ENCODE data around the gene EXOC5. TPM values are rescaled to one million over a fixed set of nuclear protein-coding genes. Genes with fewer than 3 reads are reported as not detected.
"Not testable (repeated sequence)": the region's sequence is repeated elsewhere in the genome, so short reads cannot be mapped to it uniquely, and the experiment has no call there.

Gene EXOC5
- total RNA-seq, 4 donors from 2014 or later, result 54.9 to 81.6 (median 68.5) TPM

DNA sequence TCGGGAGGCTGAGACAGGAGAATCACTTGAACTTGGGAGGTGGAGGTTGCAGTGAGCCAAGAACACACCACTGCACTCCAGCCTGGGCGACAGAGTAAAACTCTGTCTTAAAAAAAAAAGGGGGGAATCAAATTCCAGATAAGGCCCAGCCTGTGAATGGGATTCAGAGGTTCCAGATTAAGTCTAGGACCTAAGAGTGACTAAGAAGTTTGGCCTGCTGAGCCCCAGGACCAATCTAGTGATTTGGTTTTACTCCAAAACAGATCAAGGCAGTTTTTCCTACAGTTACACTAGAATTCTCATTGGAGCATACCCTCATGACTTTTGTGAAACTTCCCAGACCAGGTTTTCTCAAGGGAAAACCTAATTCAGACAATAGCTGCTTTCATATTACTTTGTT, 22.8 kb downstream of the EXOC5 start:
- WGBS, 2 donors (ENCODE audit: low coverage in 1 of 2), result 94 to 100% methylated on average over 2 of the region's 2 CpGs
- Histone ChIP-seq H3K4me1 (peaks cover 0 to 17% (median 3%) of the 10 kb centered on the region in 3 donors), H3K36me3 (peaks cover 0 to 27% of the 10 kb centered on the region in 2 donors), H3K4me3 (no peak overlapping the region), H3K27ac (no peak overlapping the region), H3K27me3 (no peaks in the 10 kb centered on the region), H3K9me3 (no peaks in the 10 kb centered on the region)
- no peak for ATAC-seq
- TF ChIP-seq, protein P1, sequence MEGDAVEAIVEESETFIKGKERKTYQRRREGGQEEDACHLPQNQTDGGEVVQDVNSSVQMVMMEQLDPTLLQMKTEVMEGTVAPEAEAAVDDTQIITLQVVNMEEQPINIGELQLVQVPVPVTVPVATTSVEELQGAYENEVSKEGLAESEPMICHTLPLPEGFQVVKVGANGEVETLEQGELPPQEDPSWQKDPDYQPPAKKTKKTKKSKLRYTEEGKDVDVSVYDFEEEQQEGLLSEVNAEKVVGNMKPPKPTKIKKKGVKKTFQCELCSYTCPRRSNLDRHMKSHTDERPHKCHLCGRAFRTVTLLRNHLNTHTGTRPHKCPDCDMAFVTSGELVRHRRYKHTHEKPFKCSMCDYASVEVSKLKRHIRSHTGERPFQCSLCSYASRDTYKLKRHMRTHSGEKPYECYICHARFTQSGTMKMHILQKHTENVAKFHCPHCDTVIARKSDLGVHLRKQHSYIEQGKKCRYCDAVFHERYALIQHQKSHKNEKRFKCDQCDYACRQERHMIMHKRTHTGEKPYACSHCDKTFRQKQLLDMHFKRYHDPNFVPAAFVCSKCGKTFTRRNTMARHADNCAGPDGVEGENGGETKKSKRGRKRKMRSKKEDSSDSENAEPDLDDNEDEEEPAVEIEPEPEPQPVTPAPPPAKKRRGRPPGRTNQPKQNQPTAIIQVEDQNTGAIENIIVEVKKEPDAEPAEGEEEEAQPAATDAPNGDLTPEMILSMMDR (IDR thresholded peaks at IDR 0.05), result no peak
- TF ChIP-seq POLR2AphosphoS5 (IDR thresholded peaks at IDR 0.05) (no peak), POLR2A (IDR thresholded peaks at IDR 0.05) (no peak), EP300 (IDR thresholded peaks at IDR 0.05) (no peak)

DNA sequence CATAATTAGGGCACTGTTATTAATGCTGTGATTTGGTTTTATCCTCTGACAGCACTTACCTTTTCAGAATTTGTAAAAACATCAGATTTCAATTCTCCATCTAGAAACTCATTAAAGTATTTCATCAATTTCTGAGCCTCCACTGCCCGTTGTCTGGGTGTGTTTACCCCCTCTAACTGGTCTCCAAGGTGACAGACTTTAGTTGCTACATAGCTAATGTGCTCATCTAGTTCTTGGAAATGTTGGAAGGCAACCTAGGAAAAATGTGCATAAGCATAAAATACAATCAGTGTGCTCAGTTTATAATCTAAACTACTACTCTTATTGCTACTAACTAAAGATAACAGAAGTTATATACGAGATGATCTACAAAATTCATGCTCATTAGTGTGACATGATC, 24.6 kb downstream of the EXOC5 start:
- 15 to 19% methylated on average over 2 of the region's 2 CpGs for WGBS, 2 donors (ENCODE audit: low coverage in 1 of 2)
- H3K27me3 ChIP-seq, result no peaks in the 10 kb centered on the region
- peaks cover 0 to 15% (median 3%) of the 10 kb centered on the region in 3 donors for H3K4me1 ChIP-seq
- ATAC-seq, result no peak
- no peak overlapping the region for H3K27ac ChIP-seq
- no peak for TF ChIP-seq EP300 (IDR thresholded peaks at IDR 0.05)
- TF ChIP-seq POLR2A (IDR thresholded peaks at IDR 0.05), result no peak
- TF ChIP-seq, protein P1 (IDR thresholded peaks at IDR 0.05), result no peak
- no peak for TF ChIP-seq POLR2AphosphoS5 (IDR thresholded peaks at IDR 0.05)
- no peak overlapping the region for H3K4me3 ChIP-seq
- peaks cover 0 to 43% of the 10 kb centered on the region in 2 donors for H3K36me3 ChIP-seq
- no peaks in the 10 kb centered on the region for H3K9me3 ChIP-seq

DNA sequence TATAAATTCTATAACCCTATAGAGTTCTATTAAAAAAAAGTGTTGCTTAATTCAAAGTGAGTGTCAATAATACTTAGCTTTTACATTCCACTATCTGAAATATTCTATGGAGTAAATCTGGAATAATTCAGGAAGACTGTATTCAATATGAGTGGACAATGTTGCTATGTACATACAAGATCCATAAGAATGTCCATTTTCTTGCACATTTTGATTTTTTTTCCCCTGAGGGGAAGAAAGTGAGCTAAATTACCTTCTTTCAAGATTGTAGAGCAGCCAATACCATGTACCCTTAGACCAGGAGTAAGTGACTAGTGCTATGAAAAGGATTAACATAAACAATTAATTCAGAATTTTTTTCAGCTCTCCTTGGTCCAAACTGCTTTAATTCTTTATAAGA, 25.4 kb downstream of the EXOC5 start:
- ATAC-seq, result no peak
- no peak for TF ChIP-seq EP300 (IDR thresholded peaks at IDR 0.05)
- TF ChIP-seq, protein P1 (IDR thresholded peaks at IDR 0.05), result no peak
- no peak for TF ChIP-seq POLR2A (IDR thresholded peaks at IDR 0.05)
- TF ChIP-seq POLR2AphosphoS5 (IDR thresholded peaks at IDR 0.05), result no peak
- H3K4me3 ChIP-seq, result no peak overlapping the region

DNA sequence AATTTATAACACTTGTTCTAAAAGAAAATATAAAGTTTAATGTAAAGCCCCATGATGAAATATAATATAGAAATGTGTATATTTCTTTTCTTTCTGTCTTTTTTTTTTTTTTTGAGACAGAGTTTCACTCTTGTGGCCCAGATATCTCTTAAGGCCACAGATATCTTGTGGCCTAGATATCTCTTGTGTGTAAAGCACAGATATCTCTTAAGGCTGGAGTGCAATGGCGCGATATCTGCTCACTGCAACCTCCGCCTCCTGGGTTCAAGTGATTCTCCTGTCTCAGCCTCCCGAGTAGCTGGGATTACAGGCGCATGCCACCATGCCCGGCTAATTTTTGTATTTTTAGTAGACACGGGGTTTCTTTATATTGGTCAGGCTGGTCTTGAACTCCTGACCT, 28.6 kb downstream of the EXOC5 start:
- not testable (repeated sequence) for H3K9me3 ChIP-seq, ATAC-seq, H3K27me3 ChIP-seq, H3K27ac ChIP-seq, H3K4me3 ChIP-seq
- WGBS, 2 donors (ENCODE audit: low coverage in 1 of 2), result 100% methylated on average over 4 to 5 of the region's 7 CpGs
- Histone ChIP-seq H3K4me1 (peaks cover 0 to 15% (median 3%) of the 10 kb centered on the region in 3 donors), H3K36me3 (peaks cover 0 to 68% of the 10 kb centered on the region in 2 donors)

More for the DNA sequence above, 25.4 kb downstream of the EXOC5 start:
- no peak overlapping the region for H3K27ac ChIP-seq
- H3K9me3 ChIP-seq, result no peaks in the 10 kb centered on the region
- H3K4me1 ChIP-seq, result peaks cover 0 to 15% (median 3%) of the 10 kb centered on the region in 3 donors
- peaks cover 0 to 51% of the 10 kb centered on the region in 2 donors for H3K36me3 ChIP-seq
- no peaks in the 10 kb centered on the region for H3K27me3 ChIP-seq

DNA sequence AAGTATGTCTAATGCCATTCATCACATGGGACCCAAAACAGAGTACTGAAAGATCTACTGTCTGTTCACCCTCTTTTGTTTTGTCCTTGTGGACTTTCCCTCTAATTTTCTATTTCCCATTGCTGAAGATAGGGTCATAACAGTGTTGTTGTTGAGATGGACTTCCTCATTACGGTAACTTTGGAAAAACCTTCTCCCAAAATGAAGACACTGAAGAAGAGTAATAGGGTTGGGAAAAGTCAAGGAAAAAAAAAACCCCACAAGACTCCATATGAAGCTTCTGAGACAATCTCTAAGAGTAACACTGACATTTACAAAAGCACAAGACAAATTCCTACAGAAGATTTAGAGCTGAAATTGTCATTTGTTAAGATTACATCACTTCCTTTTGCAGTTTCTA, 36.7 kb downstream of the EXOC5 start:
- Histone ChIP-seq H3K27me3 (no peaks in the 10 kb centered on the region), H3K4me1 (no peaks in the 10 kb centered on the region), H3K27ac (no peak overlapping the region), H3K9me3 (no peaks in the 10 kb centered on the region), H3K36me3 (peaks cover 0 to 77% of the 10 kb centered on the region in 2 donors), H3K4me3 (no peak overlapping the region)
- WGBS, 2 donors (ENCODE audit: low coverage in 1 of 2), result 88 to 100% methylated on average over 1 of the region's 1 CpG
- TF ChIP-seq EP300 (IDR thresholded peaks at IDR 0.05) (no peak), POLR2A (IDR thresholded peaks at IDR 0.05) (no peak), POLR2AphosphoS5 (IDR thresholded peaks at IDR 0.05) (no peak)
- TF ChIP-seq, protein P1 (IDR thresholded peaks at IDR 0.05), result no peak
- ATAC-seq, result no peak

DNA sequence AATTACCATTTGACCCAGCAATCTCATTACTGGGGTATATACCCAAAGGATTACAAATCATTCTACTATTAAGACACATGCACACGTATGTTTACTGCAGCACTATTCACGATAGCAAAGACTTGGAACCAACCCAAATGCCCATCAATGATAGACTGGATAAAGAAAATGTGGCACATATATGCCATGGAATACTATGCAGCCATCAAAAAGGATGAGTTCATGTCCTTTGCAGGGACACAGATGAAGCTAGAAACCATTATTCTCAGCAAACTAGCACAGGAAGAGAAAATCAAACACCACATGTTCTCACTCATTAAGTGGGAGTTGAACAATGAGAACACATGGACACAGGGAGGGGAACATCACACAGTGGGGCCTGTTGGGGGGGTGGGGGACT, 40.4 kb downstream of the EXOC5 start:
- peaks cover 0 to 64% of the 10 kb centered on the region in 2 donors for H3K36me3 ChIP-seq
- not testable (repeated sequence) for H3K9me3 ChIP-seq, H3K27me3 ChIP-seq, ATAC-seq, H3K4me1 ChIP-seq, H3K27ac ChIP-seq, H3K4me3 ChIP-seq
- 73 to 93% methylated on average over 2 of the region's 2 CpGs for WGBS, 2 donors (ENCODE audit: low coverage in 1 of 2)

All from gastroesophageal sphincter (tissue), 4 donors.